ENCODE data around the gene CHRNA7.

DNA sequence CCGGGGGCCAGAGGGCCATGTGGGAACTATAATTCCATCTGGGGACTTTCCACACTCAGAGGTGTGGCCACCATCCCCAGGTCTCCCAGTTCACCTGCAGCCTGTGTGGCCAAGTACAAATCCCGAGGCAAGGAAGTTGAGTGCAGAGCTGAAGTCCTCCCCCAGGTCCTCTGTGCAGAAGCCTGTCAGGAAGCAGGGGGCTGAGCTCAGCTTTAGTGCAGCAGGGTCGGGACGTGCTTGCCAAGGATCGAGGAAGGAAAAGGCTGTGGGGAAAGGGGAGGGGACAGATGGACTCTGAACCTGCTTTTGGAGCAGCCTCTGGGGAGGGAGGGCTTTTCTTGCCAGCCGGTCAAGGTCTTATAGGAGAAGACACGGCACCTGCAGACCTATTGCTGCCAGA lies 67.7 kb downstream of the CHRNA7 start:
- TF ChIP-seq, protein P1, sequence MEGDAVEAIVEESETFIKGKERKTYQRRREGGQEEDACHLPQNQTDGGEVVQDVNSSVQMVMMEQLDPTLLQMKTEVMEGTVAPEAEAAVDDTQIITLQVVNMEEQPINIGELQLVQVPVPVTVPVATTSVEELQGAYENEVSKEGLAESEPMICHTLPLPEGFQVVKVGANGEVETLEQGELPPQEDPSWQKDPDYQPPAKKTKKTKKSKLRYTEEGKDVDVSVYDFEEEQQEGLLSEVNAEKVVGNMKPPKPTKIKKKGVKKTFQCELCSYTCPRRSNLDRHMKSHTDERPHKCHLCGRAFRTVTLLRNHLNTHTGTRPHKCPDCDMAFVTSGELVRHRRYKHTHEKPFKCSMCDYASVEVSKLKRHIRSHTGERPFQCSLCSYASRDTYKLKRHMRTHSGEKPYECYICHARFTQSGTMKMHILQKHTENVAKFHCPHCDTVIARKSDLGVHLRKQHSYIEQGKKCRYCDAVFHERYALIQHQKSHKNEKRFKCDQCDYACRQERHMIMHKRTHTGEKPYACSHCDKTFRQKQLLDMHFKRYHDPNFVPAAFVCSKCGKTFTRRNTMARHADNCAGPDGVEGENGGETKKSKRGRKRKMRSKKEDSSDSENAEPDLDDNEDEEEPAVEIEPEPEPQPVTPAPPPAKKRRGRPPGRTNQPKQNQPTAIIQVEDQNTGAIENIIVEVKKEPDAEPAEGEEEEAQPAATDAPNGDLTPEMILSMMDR (conservative IDR thresholded peaks at IDR 0.05 in 1 of 2, IDR thresholded peaks at IDR 0.05 in 1 of 2; ENCODE audit: low read depth in 1 of 2, low read length in 2 of 2), result no peak
- no peak for TF ChIP-seq EZH2 (IDR thresholded peaks at IDR 0.05; ENCODE audit: low read length, missing control alignments)

Measured in fibroblast of lung (primary cell).